Rectal smooth muscle tissue (tissue), 1 donor: ENCODE results near the gene MN1.
"Not testable (repeated sequence)": the region's sequence is repeated elsewhere in the genome, so short reads cannot be mapped to it uniquely, and the experiment has no call there.

ENCODE experiments used
- H3K27ac ChIP-seq: one replicate; pipeline ENCODE4 v1.7.0; 2013; ENCODE audit warnings: low read depth, low read length, inconsistent platforms
- H3K27me3 ChIP-seq: one replicate; pipeline ENCODE4 v1.7.0; 2013; ENCODE audit warnings: low read length; ENCODE audit not compliant: control insufficient read depth, insufficient read depth
- H3K36me3 ChIP-seq: one replicate; pipeline ENCODE4 v1.7.0; 2013; ENCODE audit warnings: low read length; ENCODE audit not compliant: control insufficient read depth, insufficient read depth
- H3K4me1 ChIP-seq: one replicate; pipeline ENCODE4 v1.7.0; 2013; ENCODE audit warnings: low read length; ENCODE audit not compliant: control insufficient read depth, insufficient read depth
- H3K4me3 ChIP-seq: one replicate; pipeline ENCODE4 v1.7.0; 2013; ENCODE audit warnings: low read length
- H3K9ac ChIP-seq: one replicate; pipeline ENCODE4 v1.7.0; 2013; ENCODE audit warnings: low read length

The MN1 gene

GRCh38 chr22:27746918-27747317 is 54.6 kb downstream of the MN1 start:
- Histone ChIP-seq H3K9ac (no peak overlapping the region), H3K27me3 (no peaks in the 10 kb centered on the region), H3K4me1 (peaks cover 8% of the 10 kb centered on the region), H3K27ac (no peak overlapping the region), H3K36me3 (no peaks in the 10 kb centered on the region), H3K4me3 (no peak overlapping the region)

GRCh38 chr22:27745809-27746208 is 55.7 kb downstream of the MN1 start:
- Histone ChIP-seq H3K4me1 (peaks cover 8% of the 10 kb centered on the region), H3K9ac (no peak overlapping the region), H3K27me3 (no peaks in the 10 kb centered on the region)

DNA sequence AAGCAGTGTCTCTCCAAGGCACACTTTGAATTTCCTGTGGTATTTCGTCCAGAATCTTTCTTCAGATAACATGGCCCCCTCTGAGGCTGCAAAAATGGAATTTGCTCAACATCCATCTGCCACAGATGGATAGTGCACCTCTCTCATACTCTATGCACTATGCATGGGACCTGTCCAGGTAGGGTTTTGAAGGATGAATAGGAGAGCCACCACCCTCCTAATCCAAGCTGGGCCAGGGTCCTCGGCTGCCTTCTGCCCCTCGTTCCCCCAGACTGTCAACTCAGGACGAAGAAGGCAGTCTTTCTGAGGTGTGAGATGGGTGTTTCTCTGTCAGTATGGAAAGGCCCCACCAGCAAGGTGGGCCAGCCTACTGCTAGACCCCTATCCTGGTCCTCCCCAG is 56.4 kb downstream of the MN1 start:
- no peak overlapping the region for H3K9ac ChIP-seq
- H3K27ac ChIP-seq = no peak overlapping the region
- peaks cover 6% of the 10 kb centered on the region for H3K4me1 ChIP-seq
- H3K4me3 ChIP-seq = no peak overlapping the region
- H3K36me3 ChIP-seq = no peaks in the 10 kb centered on the region
- no peaks in the 10 kb centered on the region for H3K27me3 ChIP-seq

More at GRCh38 chr22:27745809-27746208, 55.7 kb downstream of the MN1 start:
- no peaks in the 10 kb centered on the region for H3K36me3 ChIP-seq
- no peak overlapping the region for H3K27ac ChIP-seq
- H3K4me3 ChIP-seq = no peak overlapping the region

- H3K36me3 ChIP-seq, H3K9ac ChIP-seq, H3K4me1 ChIP-seq, H3K27ac ChIP-seq, H3K4me3 ChIP-seq, H3K27me3 ChIP-seq: not testable (repeated sequence)
These were observed 57.5 kb downstream of the MN1 start for GRCh38 chr22:27744078-27744477.

GRCh38 chr22:27740202-27740748 is 61.3 kb downstream of the MN1 start:
- Histone ChIP-seq H3K4me1 (no peaks in the 10 kb centered on the region), H3K27me3 (no peaks in the 10 kb centered on the region), H3K4me3 (no peak overlapping the region), H3K27ac (no peak overlapping the region), H3K9ac (no peak overlapping the region), H3K36me3 (no peaks in the 10 kb centered on the region)

DNA sequence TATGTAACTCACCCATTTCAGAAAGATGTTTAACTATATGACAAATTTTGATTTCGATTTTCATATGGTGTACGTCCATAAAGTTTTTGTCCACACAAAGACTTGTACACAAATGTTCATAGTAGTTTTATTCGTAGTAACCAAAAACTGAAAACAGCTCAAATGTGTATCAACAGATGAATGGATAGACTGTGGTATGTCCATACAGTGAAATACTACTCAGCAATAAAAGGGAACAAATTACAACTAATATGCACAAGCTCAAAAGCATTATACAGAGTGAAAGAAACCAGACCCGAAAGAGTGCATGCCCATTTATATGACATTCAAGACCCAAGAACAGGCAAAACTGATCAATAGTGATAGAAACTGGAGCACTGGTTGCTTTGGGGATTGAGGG is 64.0 kb downstream of the MN1 start:
- H3K27me3 ChIP-seq = no peaks in the 10 kb centered on the region
- no peak overlapping the region for H3K4me3 ChIP-seq
- H3K36me3 ChIP-seq = no peaks in the 10 kb centered on the region
- H3K9ac ChIP-seq = no peak overlapping the region
- no peak overlapping the region for H3K27ac ChIP-seq
- H3K4me1 ChIP-seq = no peaks in the 10 kb centered on the region

GRCh38 chr22:27734066-27734465 is 67.5 kb downstream of the MN1 start:
- no peaks in the 10 kb centered on the region for H3K27me3 ChIP-seq
- H3K9ac ChIP-seq = no peak overlapping the region
- H3K36me3 ChIP-seq = no peaks in the 10 kb centered on the region
- H3K27ac ChIP-seq = no peak overlapping the region
- H3K4me1 ChIP-seq = no peaks in the 10 kb centered on the region
- no peak overlapping the region for H3K4me3 ChIP-seq

- Histone ChIP-seq H3K4me3 (no peak overlapping the region), H3K9ac (no peak overlapping the region), H3K27ac (no peak overlapping the region), H3K27me3 (no peaks in the 10 kb centered on the region), H3K36me3 (no peaks in the 10 kb centered on the region), H3K4me1 (no peaks in the 10 kb centered on the region)
These were observed 68.7 kb downstream of the MN1 start for GRCh38 chr22:27732841-27733240.

- Histone ChIP-seq H3K27me3 (no peaks in the 10 kb centered on the region), H3K9ac (no peak overlapping the region), H3K4me1 (no peaks in the 10 kb centered on the region), H3K4me3 (no peak overlapping the region), H3K36me3 (no peaks in the 10 kb centered on the region), H3K27ac (no peak overlapping the region)
These were observed 69.2 kb downstream of the MN1 start for GRCh38 chr22:27732391-27732790.

- no peak overlapping the region for H3K4me3 ChIP-seq
- no peaks in the 10 kb centered on the region for H3K27me3 ChIP-seq
- H3K27ac ChIP-seq = no peak overlapping the region
- no peaks in the 10 kb centered on the region for H3K4me1 ChIP-seq
- H3K36me3 ChIP-seq = no peaks in the 10 kb centered on the region
- H3K9ac ChIP-seq = no peak overlapping the region
These were observed 69.9 kb downstream of the MN1 start for GRCh38 chr22:27731621-27732020.

GRCh38 chr22:27730641-27731433 is 70.7 kb downstream of the MN1 start:
- no peak overlapping the region for H3K27ac ChIP-seq
- no peak overlapping the region for H3K4me3 ChIP-seq
- H3K36me3 ChIP-seq = no peaks in the 10 kb centered on the region
- H3K27me3 ChIP-seq = no peaks in the 10 kb centered on the region
- no peak overlapping the region for H3K9ac ChIP-seq
- H3K4me1 ChIP-seq = peaks cover 6% of the 10 kb centered on the region

- no peak overlapping the region for H3K4me3 ChIP-seq
- no peaks in the 10 kb centered on the region for H3K36me3 ChIP-seq
- H3K9ac ChIP-seq = no peak overlapping the region
- peaks cover 6% of the 10 kb centered on the region for H3K4me1 ChIP-seq
- no peaks in the 10 kb centered on the region for H3K27me3 ChIP-seq
- no peak overlapping the region for H3K27ac ChIP-seq
These were observed 72.3 kb downstream of the MN1 start for GRCh38 chr22:27729246-27729645.
